K562 (cell line): ENCODE data around the gene FASTK. TPM values are rescaled to one million over a fixed set of nuclear protein-coding genes. Genes with fewer than 3 reads are reported as not detected.
A peak's percentile ranks its signal among the peaks of the same experiment; 100 is the strongest.

Source experiments
- ARNT ChIP-seq, 2 experiments: fragments of 450-650 bp; IDR thresholded peaks; 2 replicates each; pipeline ENCODE4 v1.6.1; 2016; ENCODE audit warnings: mild to moderate bottlenecking in 1 of 2
- BCL6 ChIP-seq: fragments of 250-450 bp; sonication (Bioruptor Pico); IDR thresholded peaks from 2 replicates; pipeline ENCODE4 v1.4.0; 2020
- BHLHE40 ChIP-seq: IDR thresholded peaks from 2 replicates; pipeline ENCODE4 v1.6.1; 2011; ENCODE audit warnings: low read length, improper control_type of control experiment
- CEBPB ChIP-seq: fragments of 450-650 bp; IDR thresholded peaks from 2 replicates; pipeline ENCODE4 v1.6.1; 2016; ENCODE audit warnings: missing genetic modification characterization, missing compliant biosample characterization
- DNMT1 ChIP-seq: fragments of 450-650 bp; IDR thresholded peaks from 2 replicates; pipeline ENCODE4 v1.6.1; 2016; ENCODE audit warnings: antibody characterized with exemption, mild to moderate bottlenecking
- GABPB2 ChIP-seq: fragments of 250-450 bp; sonication (Bioruptor Pico); conservative IDR thresholded peaks from 2 replicates; pipeline ENCODE4 v1.5.1; 2021; ENCODE audit warnings: mild to moderate bottlenecking
- L3MBTL2 ChIP-seq: fragments of 450-650 bp; IDR thresholded peaks from 2 replicates; pipeline ENCODE4 v1.6.1; 2016; ENCODE audit warnings: mild to moderate bottlenecking, moderate library complexity
- LEF1 ChIP-seq: fragments of 450-650 bp; IDR thresholded peaks from 2 replicates; pipeline ENCODE4 v1.6.1; 2016; ENCODE audit warnings: mild to moderate bottlenecking
- MTA1 ChIP-seq: fragments of 450-650 bp; IDR thresholded peaks from 2 replicates; pipeline ENCODE4 v1.6.1; 2017; ENCODE audit warnings: borderline replicate concordance
- PHTF2 ChIP-seq: fragments of 250-450 bp; sonication (Bioruptor Pico); IDR thresholded peaks from 2 replicates; pipeline ENCODE4 v1.5.0; 2021; ENCODE audit warnings: mild to moderate bottlenecking
- RFX5 ChIP-seq: IDR thresholded peaks from 2 replicates; pipeline ENCODE4 v1.6.1; 2011; ENCODE audit warnings: low read depth, mild to moderate bottlenecking, improper control_type of control experiment, low read length
- RHOXF2B ChIP-seq: fragments of 250-450 bp; sonication (Bioruptor Pico); conservative IDR thresholded peaks from 2 replicates; pipeline ENCODE4 v1.5.1; 2021
- SIN3B ChIP-seq: fragments of 450-650 bp; IDR thresholded peaks from 2 replicates; pipeline ENCODE4 v1.6.1; 2017; ENCODE audit warnings: low read depth, mild to moderate bottlenecking, moderate library complexity
- SIRT6 ChIP-seq: IDR thresholded peaks from one replicate; pipeline ENCODE4 v1.6.1; 2012; ENCODE audit warnings: low read depth, mild to moderate bottlenecking, control low read depth, inconsistent platforms, low read length, moderate library complexity
- SMAD1 ChIP-seq: fragments of 150-350 bp; IDR thresholded peaks from 2 replicates; pipeline ENCODE4 v1.6.1; 2014; ENCODE audit warnings: low read length, low read depth; ENCODE audit not compliant: partially characterized antibody
- TAF7 ChIP-seq: fragments of 450-650 bp; IDR thresholded peaks from 2 replicates; pipeline ENCODE4 v1.6.1; 2016; ENCODE audit warnings: missing genetic modification characterization, missing compliant biosample characterization
- XRCC4 ChIP-seq: IDR thresholded peaks from one replicate; pipeline ENCODE4 v1.6.1; 2011; ENCODE audit not compliant: insufficient read depth, insufficient read length; ENCODE audit errors: extremely low read depth
- ZC3H8 ChIP-seq: fragments of 450-650 bp; IDR thresholded peaks from 2 replicates; pipeline ENCODE4 v1.6.1; 2017
- ZNF124 ChIP-seq: sonication (generic); formaldehyde crosslinking; IDR thresholded peaks from 2 replicates; pipeline ENCODE4 v1.8.1; 2022; ENCODE audit warnings: missing genetic modification reagents
- ZNF280B ChIP-seq: fragments of 250-450 bp; sonication (Bioruptor Pico); IDR thresholded peaks from 2 replicates; pipeline ENCODE4 v1.5.1; 2021; ENCODE audit warnings: mild to moderate bottlenecking
- ZNF551 ChIP-seq: fragments of 250-450 bp; sonication (Bioruptor Pico); IDR thresholded peaks from 2 replicates; pipeline ENCODE4 v1.5.0; 2021; ENCODE audit warnings: mild to moderate bottlenecking, moderate library complexity
- polyA plus RNA-seq, 8 experiments: library from polyadenylated mRNA; depleted of rRNA in 4 of 8; stranded (reverse) in 5 of 8; unstranded in 3 of 8; fragments of >200 nt; fragmentation: Nextera tagmentation in 2 of 8; fragmentation: Illumina TruSeq in 1 of 8; extraction: Ambion mirVana in 2 of 8; extraction: Trizol in 1 of 8; gene quantifications; 2 replicates each; pipeline versions ENCODE4 v1.2.1 to v1.2.3, GENCODE V29; 2011 to 2014; ENCODE audit warnings: inconsistent platforms in 1 of 8, missing spikeins in 1 of 8
- total RNA-seq, 7 experiments: library from RNA; depleted of rRNA in 6 of 7; stranded (reverse); fragments of >200 nt in 6 of 7; fragmentation: Illumina TruSeq in 2 of 7; extraction: Trizol in 2 of 7; gene quantifications; 2 replicates each; pipeline versions ENCODE4 v1.2.1 to v1.2.3, GENCODE V29; 2011 to 2021; ENCODE audit warnings: low replicate concordance in 1 of 7
- TF ChIP-seq, protein P1 (sequence below): fragments of 450-650 bp; IDR thresholded peaks from 2 replicates; pipeline ENCODE4 v1.7.0; 2016; ENCODE audit warnings: borderline replicate concordance
- TF ChIP-seq, protein P2 (sequence below): IDR thresholded peaks from 2 replicates; pipeline ENCODE4 v1.6.1; 2016; ENCODE audit warnings: missing genetic modification characterization, missing compliant biosample characterization

The FASTK gene
- total and polyA plus RNA-seq, 9 of the 15 experiments (the other 6 are each of a cell fraction or from before 2014, with no cell fraction given): 0.51 to 150 (median 48.2) TPM

- TF ChIP-seq SMAD1: peak; percentile 20
- TF ChIP-seq ZNF551 (CRISPR knock-in tag): no peak
- TF ChIP-seq MTA1: peak; percentile 76; the same call in 1 of the 2 replicates
- TF ChIP-seq RHOXF2B: no peak
- no peak for TF ChIP-seq CEBPB
- no peak for TF ChIP-seq ZNF124 (CRISPR knock-in tag)
- TF ChIP-seq BHLHE40: peak; percentile 67
- 0 out of 2 replicates have a peak, but pooled peaks have one; percentile 48 for TF ChIP-seq BCL6 (CRISPR knock-in tag)
- no peak for TF ChIP-seq XRCC4
- TF ChIP-seq TAF7 (tag): peak; percentile 51; the same call in 1 of the 2 replicates
- no peak; the same call in 1 of the 2 replicates for TF ChIP-seq GABPB2 (CRISPR knock-in tag)
- TF ChIP-seq SIN3B: no peak
- peak; percentile 80 for TF ChIP-seq L3MBTL2
- TF ChIP-seq, protein P1, sequence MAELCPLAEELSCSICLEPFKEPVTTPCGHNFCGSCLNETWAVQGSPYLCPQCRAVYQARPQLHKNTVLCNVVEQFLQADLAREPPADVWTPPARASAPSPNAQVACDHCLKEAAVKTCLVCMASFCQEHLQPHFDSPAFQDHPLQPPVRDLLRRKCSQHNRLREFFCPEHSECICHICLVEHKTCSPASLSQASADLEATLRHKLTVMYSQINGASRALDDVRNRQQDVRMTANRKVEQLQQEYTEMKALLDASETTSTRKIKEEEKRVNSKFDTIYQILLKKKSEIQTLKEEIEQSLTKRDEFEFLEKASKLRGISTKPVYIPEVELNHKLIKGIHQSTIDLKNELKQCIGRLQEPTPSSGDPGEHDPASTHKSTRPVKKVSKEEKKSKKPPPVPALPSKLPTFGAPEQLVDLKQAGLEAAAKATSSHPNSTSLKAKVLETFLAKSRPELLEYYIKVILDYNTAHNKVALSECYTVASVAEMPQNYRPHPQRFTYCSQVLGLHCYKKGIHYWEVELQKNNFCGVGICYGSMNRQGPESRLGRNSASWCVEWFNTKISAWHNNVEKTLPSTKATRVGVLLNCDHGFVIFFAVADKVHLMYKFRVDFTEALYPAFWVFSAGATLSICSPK: no peak
- no peak for TF ChIP-seq RFX5
- peak in 1 of 2 experiments; percentile 18; a peak in 1 of 4 replicates for TF ChIP-seq ARNT (IDR thresholded peaks at IDR 0.05)
- TF ChIP-seq DNMT1: no peak
- peak; percentile 45 for TF ChIP-seq LEF1
- TF ChIP-seq SIRT6: no peak
- TF ChIP-seq ZNF280B: no peak
- TF ChIP-seq, protein P2, sequence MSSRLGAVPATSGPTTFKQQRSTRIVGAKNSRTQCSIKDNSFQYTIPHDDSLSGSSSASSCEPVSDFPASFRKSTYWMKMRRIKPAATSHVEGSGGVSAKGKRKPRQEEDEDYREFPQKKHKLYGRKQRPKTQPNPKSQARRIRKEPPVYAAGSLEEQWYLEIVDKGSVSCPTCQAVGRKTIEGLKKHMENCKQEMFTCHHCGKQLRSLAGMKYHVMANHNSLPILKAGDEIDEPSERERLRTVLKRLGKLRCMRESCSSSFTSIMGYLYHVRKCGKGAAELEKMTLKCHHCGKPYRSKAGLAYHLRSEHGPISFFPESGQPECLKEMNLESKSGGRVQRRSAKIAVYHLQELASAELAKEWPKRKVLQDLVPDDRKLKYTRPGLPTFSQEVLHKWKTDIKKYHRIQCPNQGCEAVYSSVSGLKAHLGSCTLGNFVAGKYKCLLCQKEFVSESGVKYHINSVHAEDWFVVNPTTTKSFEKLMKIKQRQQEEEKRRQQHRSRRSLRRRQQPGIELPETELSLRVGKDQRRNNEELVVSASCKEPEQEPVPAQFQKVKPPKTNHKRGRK (tag): no peak
- TF ChIP-seq PHTF2 (CRISPR knock-in tag): no peak
- TF ChIP-seq ZC3H8: no peak
These were observed 22.4 kb downstream of the FASTK start (continued) for GRCh38 chr7:151057989-151058780.
